NCI-H526 treated with DMSO at 0.1 percent for 48 hours (cell line): Measurements from ENCODE around the gene EMD.
"Not testable (repeated sequence)": the region's sequence is repeated elsewhere in the genome, so short reads cannot be mapped to it uniquely, and the experiment has no call there.

Experiments used
- DNase-seq: peaks from one replicate; lab custom pipeline; 2025; lab: John Stamatoyannopoulos, UW

Gene EMD

DNA sequence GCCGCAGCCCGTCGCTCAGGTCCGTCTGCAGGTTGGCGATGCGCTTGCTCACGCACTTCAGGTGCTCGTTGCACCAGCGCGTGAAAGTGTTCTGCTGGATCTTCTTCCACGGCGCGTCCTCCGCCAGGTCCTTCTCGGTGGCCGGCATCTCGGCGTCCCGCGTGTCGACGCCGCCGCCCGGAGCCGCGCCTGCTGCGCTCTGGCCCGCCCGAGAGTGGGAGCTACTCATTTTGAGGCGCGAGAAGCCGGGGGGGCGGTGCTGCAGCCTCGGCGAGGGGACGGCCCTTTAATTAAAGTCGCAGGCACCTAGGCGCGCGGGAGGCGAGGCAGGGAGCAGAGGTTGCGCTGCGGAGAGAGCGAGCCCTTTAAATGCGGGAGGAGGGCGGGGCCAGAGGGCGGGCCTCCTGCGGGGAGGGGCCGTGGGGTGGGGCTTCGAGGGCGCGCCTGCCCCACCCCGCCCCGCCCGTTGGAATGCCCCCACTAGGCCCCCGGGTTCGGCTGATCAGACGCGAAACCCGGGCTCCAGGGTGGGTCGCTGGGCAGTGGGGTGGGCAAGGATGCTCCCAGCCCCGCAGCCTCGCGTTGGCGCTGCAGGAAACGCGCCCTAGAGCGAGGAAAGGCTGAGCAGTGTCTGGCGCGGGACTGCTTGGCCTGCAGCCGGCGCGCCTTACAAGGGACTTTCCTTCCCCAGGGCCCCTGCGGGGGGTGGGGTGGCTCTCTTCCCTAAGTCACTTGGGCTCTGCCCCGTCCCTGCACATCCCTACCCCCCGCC, 7.9 kb upstream of the EMD start:
- DNase-seq = peak; percentile 95

DNA sequence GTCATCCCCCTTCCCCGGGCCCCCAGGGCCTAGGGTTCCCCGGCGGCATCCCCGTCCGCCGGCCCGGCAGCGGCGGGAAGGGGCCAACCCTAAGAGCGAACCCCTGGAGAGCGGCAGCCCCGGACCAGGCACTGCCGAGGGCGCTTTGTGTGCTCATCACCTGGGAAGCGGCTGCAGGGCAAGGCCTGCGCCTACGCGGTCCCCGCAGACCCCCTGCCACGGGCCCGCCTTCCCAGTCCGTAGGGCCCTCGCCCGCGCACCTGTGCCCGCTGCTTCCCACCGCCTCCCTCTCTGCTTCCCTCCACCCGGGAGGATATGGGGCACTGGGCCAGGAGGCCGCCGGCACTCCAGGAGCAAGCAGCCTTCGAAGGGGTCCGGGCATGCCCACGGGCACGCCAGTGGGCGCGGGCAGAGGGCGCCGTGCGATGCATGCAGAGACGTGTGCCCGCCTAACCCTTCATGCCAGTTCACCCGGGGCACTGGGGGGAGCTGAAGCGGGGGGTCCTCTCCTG, 7.2 kb upstream of the EMD start:
- no peak for DNase-seq

DNA sequence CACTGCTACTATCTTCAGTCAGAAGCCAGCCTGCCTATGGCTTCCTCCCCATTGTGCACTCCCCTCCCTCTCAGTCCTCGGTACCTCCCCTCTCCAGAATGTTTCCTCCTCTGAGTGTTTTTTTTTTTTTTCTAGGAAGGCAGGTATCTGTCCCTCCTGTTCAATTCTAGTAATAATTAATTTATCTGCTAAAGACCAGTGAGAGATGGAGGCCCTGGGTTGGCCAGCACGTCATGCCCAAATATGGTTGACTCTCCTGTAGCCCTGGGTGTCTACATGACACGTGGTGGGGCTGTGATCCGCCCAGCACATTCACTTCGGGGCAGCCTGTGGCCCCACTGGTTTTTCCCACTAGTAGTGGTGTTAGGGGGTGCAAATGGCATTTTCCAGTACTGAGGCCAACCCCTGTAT, 6.5 kb upstream of the EMD start:
- no peak for DNase-seq

DNA sequence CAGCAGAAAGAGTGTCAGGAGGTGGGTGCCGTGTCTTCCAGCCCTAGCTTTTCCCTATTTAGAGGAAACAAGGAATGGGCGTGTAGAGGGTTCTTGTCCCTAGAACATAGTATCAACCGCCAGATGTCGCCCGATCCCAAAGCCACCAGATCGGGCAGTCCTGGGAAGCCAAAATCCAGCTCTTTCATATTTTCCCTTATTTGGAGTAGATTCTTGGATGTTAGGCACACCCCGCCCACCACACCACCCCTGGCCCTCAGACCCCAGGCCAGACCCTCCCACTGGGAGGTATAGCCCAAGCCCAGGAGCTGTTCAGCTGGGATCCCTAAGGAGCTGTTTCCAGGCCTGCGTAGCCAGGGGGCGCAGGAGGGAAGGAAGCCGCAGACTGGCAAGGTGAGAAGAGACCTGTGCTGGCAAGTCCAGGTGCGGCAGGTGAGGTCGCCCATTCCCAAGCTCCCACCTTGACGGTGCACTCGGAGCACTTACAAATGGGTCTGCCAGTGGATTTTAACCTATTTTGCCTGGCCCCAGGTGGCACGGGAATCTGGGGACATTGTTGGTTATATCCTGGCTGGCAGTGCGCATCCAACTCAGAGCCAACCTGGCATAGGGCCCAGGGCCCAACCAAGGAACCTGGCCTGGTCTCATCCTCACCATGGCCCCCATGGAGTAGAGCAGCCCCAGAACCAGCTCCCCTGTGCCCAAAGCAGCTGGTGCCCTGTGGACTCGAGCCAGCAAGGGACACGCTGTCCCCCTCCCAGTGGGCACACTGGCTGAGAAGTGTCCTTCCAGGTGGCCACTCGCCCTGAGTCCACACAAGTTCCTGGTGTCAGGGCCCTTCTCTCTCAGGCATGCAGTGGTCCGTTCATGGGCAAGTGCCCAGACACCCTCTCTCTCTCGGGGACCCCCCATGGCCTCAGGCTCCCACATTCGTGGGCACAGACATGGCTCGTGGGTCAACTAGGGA, 5.5 kb upstream of the EMD start:
- peak; percentile 87 for DNase-seq

DNA sequence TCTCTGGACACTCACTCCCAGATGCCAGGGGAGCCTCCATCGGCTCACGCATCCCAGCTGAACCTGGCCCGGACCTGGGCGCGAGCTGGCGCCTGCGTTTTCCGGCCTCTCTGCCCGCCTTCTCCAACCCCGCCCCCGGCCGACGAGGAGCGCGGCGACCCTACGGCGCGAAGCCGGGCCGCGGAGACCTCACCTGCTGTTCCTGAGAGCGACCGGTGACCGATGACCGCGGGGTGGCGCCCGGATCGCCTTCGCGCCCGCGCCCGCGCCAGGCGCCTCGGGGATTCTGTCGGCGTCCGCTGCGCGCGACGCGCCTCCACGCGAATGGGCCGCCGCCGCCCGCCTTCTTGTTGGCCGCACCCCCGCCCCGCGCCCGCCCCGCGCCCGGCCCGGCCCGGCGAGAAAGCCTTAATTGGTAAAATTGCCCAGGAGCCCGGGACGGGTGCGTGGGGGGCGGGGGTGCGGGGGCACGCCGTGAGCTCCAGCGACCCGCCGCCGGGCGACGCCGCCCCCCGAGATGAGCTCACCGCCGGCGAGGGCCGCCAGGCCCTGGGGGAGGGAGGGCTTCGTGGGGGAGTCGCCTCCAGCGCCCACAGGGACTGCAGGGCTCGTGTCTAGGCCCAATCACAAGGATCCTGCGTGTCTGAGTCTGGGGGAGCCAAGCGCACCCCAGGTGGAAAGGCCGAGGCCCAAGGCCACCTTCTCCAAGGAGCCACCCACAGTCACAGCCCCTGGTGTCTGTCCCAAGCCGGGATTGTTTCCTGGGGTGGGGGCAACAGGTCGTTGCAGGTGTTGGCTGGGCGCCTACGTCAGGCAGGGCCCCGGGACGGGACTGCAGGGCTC, 4.6 kb upstream of the EMD start, which contains the start of gene FLNA:
Gene FLNA, minus strand, starts transcription at position 322 of the 843 bp plus-strand sequence. CDS start 3,389 bp downstream, outside the sequence.
- peak; percentile 38 for DNase-seq

DNA sequence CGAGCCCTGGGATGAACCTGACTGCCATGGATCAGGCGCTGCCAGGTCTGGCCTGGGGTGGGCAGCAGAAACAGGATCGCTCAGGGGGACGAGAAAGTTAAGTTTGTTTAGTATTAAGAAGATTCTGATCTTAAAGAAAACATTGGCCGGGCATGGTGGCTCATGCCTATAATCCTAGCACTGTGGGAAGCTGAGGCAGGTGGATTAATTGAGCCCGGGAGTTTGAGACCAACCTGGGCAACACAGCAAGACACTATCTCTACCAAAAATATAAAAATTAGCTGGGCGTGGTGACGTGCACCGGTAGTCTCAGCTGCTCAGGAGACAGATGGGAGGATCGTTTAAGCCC, 4.0 kb upstream of the EMD start:
- no peak for DNase-seq

DNA sequence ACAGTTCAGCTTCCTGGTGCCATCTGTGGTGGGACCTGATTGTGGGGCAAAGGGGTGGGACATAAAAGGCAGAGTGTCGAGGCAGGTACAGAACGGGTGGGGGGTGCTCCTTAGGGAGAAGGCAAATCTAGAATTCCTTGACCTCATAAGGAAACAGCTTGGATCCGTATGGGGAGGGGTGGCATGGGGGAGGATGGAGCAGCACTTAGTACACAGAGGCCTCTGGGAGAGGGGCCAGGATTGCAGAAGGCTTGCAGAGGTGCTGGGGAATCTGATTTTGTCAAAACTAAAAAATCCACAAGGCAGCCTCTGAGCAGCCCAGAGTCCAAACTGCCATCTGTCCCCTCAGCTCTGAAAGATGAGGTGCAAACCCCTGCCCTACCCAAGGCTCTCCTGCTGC, 2.3 kb upstream of the EMD start:
- DNase-seq = no peak

DNA sequence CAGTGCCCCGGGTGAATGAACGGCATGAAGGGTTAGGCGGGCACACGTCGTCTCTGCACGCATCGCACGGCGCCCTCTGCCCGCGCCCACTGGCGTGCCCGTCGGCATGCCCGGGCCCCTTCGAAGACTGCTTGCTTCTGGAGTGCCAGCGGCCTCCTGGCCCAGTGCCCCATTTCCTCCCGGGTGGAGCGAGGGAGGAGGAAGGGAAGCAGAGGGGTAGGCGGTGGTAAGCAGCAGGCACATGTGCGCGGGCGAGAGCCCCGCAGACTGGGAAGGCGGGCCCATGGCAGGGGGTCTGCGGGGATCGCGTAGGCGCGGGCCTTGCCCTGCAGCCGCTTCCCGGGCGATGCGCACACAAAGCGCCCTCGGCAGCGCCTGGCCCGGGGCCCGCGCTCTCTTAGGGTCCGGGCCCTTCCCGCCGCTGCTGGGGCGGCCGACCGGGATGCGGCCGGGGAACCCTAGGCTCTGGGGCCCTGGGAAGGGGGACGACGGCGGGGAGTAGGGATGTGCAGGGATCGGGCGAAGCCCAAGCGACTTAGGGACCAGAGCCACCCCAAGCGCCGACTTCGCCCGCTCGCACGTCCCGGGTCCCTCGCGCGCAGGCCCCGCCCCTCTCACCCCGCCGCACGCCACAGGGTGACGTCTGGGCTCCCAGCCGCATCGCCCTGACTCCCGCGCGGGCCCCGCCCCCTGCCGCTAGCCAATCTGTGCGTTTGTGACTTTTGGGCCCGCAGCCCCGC, 866 bp upstream of the EMD start:
- no peak for DNase-seq

DNA sequence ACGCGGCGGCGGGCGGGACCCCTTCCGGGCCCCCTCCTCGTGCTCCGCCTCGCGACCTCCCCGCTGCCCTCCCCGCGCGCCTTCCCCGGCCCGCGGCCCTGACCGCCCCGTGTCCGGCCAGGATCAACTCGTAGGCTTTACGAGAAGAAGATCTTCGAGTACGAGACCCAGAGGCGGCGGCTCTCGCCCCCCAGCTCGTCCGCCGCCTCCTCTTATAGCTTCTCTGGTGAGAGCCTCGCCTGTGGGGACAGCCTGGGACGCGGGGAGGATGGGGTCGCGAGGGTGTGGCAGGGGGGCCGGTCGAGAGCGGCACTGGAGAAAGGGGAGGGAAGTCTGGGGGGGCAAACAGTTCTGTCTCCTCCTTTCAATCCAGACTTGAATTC, 465 bp downstream of the EMD start:
- no peak for DNase-seq

DNA sequence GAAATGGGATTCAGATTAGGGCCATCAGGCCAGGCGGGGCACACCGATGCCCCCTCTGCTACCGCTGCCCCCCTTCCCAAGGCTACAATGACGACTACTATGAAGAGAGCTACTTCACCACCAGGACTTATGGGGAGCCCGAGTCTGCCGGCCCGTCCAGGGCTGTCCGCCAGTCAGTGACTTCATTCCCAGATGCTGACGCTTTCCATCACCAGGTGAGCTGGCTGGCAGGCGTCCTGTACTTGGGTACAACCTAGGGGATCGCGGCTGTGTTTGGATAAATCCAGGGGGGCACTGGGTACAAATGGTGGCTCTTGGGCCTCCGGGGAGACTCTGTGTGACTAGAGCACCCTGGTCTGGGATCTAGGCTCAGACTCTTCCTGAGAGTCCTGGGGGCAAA, 1.1 kb downstream of the EMD start:
- DNase-seq = no peak

DNA sequence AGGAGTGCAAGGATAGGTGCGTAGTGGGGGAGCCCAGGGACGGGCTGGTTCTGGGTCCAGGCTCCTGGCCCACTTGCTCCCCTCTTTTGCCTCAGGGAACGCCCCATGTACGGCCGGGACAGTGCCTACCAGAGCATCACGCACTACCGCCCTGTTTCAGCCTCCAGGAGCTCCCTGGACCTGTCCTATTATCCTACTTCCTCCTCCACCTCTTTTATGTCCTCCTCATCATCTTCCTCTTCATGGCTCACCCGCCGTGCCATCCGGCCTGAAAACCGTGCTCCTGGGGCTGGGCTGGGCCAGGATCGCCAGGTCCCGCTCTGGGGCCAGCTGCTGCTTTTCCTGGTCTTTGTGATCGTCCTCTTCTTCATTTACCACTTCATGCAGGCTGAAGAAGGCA, 1.7 kb downstream of the EMD start:
- DNase-seq = no peak

DNA sequence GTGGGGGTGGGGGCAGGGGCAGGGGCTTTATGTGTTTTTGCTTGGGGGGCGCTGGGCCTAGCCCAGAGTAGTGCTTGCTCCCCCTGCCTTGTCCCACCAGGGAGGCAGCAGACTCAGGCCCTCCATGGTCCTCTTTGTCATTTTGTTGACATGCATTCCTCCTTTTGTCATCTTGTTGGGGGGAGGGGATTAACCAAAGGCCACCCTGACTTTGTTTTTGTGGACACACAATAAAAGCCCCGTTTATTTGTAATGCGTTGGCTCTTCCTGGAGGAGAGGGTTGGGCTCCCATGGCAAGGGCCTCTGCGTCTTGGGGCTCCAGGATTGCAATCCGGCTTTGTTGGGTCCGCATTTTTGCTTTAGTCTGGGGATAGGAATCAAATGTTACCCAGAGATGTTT, 2.2 kb downstream of the EMD start:
- DNase-seq = no peak

DNA sequence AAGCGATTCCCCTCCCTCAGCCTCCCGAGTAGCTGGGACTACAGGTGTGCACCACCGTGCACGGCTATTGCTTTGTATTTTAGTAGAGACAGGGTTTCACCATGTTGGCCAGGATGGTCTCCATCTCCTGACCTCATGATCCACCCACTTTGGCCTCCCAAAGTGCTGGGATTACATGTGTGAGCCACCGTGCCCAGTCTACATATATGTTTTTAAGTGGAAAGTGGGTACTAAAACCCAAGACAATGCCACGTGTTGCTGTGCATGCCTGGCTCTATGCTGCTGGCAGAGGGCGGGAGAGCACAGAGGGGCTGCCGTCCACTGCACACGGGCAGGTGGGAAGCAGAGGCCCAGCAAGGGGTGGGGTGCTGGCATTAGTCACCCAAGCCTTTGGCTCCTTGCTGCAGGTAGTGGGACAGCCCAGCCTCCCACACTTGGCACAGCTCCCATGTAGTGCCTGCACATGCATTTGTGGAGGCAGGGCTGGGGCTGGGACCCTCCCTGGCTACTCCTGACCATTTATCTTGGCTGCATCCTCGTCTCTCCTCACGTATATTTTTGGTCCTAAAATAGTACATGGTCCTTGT, 3.5 kb downstream of the EMD start:
- DNase-seq = no peak

DNA sequence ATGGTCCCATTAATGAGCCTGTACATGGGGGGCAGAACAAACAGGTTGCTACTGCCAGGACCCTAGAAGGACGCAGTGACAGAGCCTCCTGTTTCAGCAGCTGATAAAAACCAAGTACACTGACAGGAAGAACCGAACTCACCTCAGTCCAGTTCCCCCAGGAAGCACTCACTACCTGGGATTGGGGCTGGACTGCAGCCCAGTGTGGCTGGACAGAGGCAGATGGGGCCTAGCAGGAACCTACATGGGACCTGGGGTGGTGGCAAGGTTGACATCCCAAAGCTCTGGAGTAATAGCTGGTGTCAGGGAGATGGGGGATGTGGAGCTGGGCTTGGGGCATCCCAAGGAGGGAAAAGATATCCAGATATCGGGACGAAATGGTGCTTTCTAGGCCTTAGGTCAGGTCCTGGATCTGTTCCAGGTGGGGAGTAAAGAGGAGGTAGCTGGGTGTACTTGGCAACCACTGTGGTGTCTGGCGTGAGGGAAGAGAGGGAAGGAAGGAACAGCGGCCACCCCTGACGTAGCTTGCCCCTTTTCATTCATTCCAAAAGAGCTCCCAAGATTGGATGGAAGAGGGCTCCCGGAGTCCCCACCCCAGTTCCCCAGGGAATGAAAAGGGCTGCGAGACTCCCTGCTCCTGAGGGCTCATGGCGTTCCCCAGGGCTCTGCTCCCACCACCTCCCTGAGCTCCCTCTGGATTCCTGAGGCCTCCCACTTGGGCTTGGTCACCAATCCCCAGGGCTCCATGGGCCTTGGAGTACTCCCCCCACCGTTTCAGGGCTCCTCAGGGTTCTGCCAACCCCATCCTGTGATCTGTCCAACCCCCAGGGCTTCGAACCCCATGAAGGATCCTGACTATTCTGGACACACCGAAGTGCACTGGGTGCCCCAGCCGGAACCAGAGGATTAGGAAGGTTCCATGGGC, 4.5 kb downstream of the EMD start:
- no peak for DNase-seq

DNA sequence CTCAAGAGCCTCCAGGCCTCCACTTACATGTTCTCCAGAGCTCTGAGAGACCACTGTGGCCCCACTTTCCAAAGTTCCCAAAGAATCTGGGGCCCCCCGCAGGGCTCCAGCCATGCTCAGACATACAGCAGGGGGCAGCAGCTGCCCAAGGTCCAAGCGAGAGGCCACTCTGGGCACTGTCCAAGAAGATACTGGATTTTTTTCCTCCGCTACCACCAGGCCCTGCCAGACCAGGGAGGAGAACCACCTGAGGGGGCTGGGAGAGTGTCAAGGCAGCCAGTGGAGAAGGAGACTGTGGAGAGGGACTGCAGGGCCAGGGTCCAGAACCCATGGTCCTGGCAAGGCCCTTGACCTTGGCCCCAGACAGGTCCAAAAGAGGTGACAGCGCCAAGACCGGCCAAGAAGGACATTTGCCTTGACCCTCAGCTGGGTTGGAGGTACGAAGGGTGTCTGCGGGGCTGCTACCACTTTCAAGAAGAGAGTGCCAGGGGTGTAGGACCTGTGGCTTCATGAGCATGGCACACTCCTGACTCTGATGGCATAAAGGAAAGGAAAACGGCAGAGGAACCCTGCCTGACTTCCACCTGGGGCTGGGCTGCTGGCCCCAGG, 5.3 kb downstream of the EMD start:
- DNase-seq = no peak

DNA sequence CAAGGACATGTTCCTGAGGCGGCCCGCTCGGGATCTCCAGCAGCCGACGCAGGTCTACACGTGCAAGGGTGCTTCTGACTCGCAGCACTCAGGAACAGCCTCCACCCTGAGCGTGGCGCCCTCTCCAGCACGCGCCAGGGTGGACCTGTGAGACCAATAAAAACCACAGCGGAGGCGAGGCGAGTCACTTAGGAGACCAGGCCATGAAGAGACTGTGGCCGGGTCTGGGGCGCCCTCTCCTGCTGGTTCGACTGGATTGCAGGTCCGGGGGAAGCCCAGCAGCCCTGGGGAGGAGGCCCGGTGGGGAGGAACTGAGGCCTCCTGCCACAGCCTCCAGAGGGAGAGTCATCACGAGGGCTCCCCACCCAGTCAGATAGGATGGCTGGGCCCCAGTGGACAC, 9.0 kb downstream of the EMD start:
- DNase-seq = not testable (repeated sequence)

DNA sequence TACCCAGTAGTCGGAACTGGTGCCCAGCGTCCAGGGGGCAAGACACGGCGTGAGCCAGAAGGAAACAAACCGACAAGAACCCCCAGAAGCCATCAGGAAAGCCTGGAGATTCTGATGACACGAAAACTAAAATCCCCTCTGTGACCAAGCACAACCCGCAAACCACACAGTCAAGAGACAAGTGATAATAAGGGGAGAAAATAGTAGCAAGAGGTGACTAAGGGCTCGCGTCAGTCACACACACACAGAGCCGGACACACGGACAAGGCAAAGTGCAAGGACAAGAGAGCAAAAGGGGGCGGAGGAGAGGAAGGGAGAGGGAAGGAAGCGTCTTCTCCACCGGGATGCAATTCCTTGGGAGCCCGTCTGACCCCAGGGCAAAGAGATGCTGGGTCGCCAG, 9.6 kb downstream of the EMD start:
- DNase-seq = not testable (repeated sequence)

DNA sequence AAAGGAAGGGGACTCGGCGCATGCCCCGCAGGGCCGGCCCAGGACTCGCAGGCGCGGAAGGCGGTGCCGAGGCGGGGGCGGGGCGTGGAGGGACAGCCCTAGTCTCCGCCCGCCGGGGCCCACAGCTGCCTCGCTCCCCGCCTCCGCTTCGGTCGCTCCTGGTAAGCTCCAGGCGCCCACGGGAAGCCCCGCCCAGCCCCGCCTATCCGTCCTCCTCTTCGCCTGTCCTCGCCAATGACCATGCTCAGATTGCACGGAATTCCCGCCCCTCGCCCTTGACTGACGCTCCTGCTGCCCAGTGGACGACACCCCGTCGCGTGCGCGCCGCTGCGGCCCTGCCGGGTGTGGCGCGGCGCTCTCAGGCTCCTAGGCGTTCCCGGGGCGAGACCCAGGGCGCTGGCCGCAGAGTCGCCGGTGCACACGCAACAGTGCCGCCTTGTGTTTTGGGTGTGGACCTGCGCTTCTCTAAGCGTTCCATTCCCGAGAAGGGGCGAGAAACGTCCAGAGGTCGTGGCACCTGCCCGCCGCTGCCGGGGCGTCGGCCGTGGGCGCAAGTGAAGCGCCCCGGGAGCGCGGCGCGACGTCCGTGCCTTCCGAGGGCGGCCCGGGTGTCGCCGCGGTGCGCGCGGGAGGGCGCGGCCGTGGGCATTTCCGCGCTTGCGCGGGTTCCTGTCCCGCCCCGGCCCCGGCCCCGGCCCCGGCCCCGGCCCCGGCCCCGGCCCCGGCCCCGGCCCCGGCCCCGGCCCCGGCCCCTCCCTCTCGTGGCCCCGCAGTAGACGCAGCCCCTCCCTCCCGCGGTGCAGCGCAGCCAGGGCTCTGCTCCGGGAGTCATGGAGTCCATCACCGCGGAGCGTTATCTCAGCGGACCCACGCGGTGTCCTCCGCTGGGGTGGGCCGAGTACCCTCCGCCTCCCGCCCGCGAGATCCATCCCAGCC, 11.0 kb downstream of the EMD start:
- not testable (repeated sequence) for DNase-seq
